Upper lobe of left lung (tissue), 6 donors: Measurements from ENCODE around the gene EPB41L4B. TPM values are rescaled to one million over a fixed set of nuclear protein-coding genes. Genes with fewer than 3 reads are reported as not detected.
"Not testable (repeated sequence)": the region's sequence is repeated elsewhere in the genome, so short reads cannot be mapped to it uniquely, and the experiment has no call there.

Source experiments
- ATAC-seq, 2 donors: fragments of 200-7000 bp; cut with Tn5 transposase; one replicate each; pipeline ENCODE4 v1.9.1; 2022; ENCODE audit warnings: mild to moderate bottlenecking in 2 of 2, moderate library complexity in 2 of 2; ENCODE audit not compliant: low FRiP score in 2 of 2
- DNase-seq, 2 donors: peaks; one replicate each; pipeline ENCODE4 v3.0.0-alpha.2; 2019 to 2020
- H3K27ac ChIP-seq, 4 donors: fragments of 200-600 bp; sonication (generic); one replicate each; pipeline ENCODE4 v1.5.1; 2016 to 2019
- H3K27me3 ChIP-seq, 4 donors: fragments of 200-600 bp; sonication (generic); one replicate each; pipeline ENCODE4 v1.5.1; 2017 to 2019
- H3K36me3 ChIP-seq, 4 donors: fragments of 200-600 bp; sonication (generic); one replicate each; pipeline ENCODE4 v1.5.1; 2016 to 2019
- H3K4me1 ChIP-seq, 4 donors: fragments of 200-600 bp; sonication (generic); one replicate each; pipeline ENCODE4 v1.5.1; 2018 to 2019
- H3K4me3 ChIP-seq, 4 donors: fragments of 200-600 bp; sonication (generic); one replicate each; pipeline ENCODE4 v1.5.1; 2017 to 2019; ENCODE audit warnings: mild to moderate bottlenecking in 2 of 4, moderate library complexity in 1 of 4
- H3K9me3 ChIP-seq, 4 donors: fragments of 200-600 bp; sonication (generic); one replicate each; pipeline ENCODE4 v1.5.1; 2018 to 2019
- CTCF ChIP-seq, 6 experiments: fragments of 450-650 bp in 4 of 6; fragments of 200-600 bp in 2 of 6; sonication (generic) in 2 of 6; IDR thresholded peaks; one replicate each; pipeline ENCODE4 v1.5.1; 2016 to 2019; ENCODE audit warnings: antibody characterized with exemption in 6 of 6
- EP300 ChIP-seq, 4 donors: sonication (generic); formaldehyde crosslinking; IDR thresholded peaks; one replicate each; pipeline ENCODE4 v1.5.1; 2017; ENCODE audit warnings: antibody characterized with exemption in 4 of 4, control low read depth in 2 of 4
- POLR2A ChIP-seq, 4 donors: fragments of 450-650 bp; IDR thresholded peaks; one replicate each; pipeline ENCODE4 v1.5.1; 2016 to 2017; ENCODE audit warnings: antibody characterized with exemption in 4 of 4, mild to moderate bottlenecking in 2 of 4
- POLR2AphosphoS5 ChIP-seq, 2 donors: sonication (generic); formaldehyde crosslinking; IDR thresholded peaks; one replicate each; pipeline ENCODE4 v1.5.1; 2017; ENCODE audit warnings: antibody characterized with exemption in 2 of 2
- WGBS, 2 donors: methylation state at CpG; one replicate each; pipeline ENCODE4 v1.1.5; 2017 to 2018; 5-methylcytosine and 5-hydroxymethylcytosine counted together
- total RNA-seq, 6 donors: library from RNA; depleted of rRNA in 4 of 6; stranded (reverse); fragments of >200 nt in 4 of 6; gene quantifications; one replicate each; pipeline versions ENCODE4 v1.1.0 to v1.2.1, GENCODE V29; 2016 to 2021
- donor health status: DM: no; HTN: no; CAD: no; lungs with moderate emphysema.
- donor health status: DM: no; HTN: yes; CAD: no; lungs with severe emphysema.

EPB41L4B gene
- total RNA-seq, 6 donors from 2014 or later = 8.3 to 28.0 (median 10.9) TPM

DNA sequence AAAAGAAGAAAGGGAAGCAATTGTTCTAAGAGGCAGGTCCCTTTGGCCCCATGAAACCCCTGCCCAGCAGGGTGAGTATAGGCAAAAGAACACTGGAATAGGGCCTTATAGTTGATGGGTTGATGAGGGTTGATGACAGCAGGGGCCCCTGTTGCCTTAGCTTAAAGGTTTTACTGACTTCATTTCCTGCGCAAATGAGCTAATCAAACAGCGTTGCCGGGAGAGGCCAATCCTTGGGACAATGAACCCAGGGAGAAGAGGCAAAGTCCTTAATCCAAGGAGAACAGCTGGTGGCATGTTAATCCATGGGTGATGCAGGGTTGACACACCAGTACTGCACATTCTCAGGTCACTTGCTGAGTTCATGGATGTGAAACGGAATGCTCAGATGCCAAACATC is 22.0 kb upstream of the EPB41L4B start:
- peak overlapping the region in 1 of 4 donors; percentile 52 for H3K27ac ChIP-seq
- H3K4me3 ChIP-seq = no peak overlapping the region
- H3K27me3 ChIP-seq = no peaks in the 10 kb centered on the region
- peaks cover 0 to 19% (median 0%) of the 10 kb centered on the region in 4 donors for H3K4me1 ChIP-seq
- no peaks in the 10 kb centered on the region for H3K9me3 ChIP-seq
- DNase-seq (no peak), ATAC-seq (no peak)
- 92 to 96% methylated on average over 4 of the region's 4 CpGs for WGBS, 2 donors
- no peaks in the 10 kb centered on the region for H3K36me3 ChIP-seq
- TF ChIP-seq POLR2AphosphoS5 (IDR thresholded peaks at IDR 0.05) (no peak), POLR2A (IDR thresholded peaks at IDR 0.05) (no peak), EP300 (IDR thresholded peaks at IDR 0.05) (no peak), CTCF (IDR thresholded peaks at IDR 0.05) (no peak)

DNA sequence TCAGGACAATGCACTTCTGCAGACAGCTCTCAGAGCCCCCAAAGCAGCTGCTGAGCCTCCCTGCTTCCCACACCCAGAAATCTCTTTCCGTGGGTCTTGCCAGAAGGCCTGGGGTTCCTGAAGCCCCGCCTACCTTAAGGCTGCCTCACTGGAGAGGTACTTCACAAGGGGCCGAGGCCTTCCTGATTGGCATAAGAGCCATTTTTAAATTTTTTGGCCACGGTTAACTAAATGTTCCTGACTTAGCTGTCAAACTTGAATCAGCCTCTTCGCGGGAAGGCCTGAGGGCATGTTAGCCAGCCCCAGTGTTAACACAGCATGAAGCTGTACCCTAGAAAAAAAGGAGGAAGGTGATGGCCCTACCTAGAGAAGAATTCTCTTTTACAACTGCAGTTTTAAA is 20.7 kb upstream of the EPB41L4B start:
- H3K27ac ChIP-seq = peak overlapping the region in 3 of 4 donors; percentile 17 to 52 (median 33)
- TF ChIP-seq POLR2AphosphoS5 (IDR thresholded peaks at IDR 0.05) (peak in 1 of 2 donors; percentile 16), EP300 (IDR thresholded peaks at IDR 0.05) (peak in 1 of 4 donors; percentile 8), CTCF (IDR thresholded peaks at IDR 0.05) (no peak), POLR2A (IDR thresholded peaks at IDR 0.05) (no peak)
- no peaks in the 10 kb centered on the region for H3K9me3 ChIP-seq
- H3K4me1 ChIP-seq = peaks cover 0 to 19% (median 0%) of the 10 kb centered on the region in 4 donors
- no peaks in the 10 kb centered on the region for H3K27me3 ChIP-seq
- H3K36me3 ChIP-seq = no peaks in the 10 kb centered on the region
- 44 to 60% methylated on average over 6 of the region's 6 CpGs for WGBS, 2 donors
- DNase-seq = peak in 1 of 2 donors; percentile 80
- no peak overlapping the region for H3K4me3 ChIP-seq
- peak in 1 of 2 donors; percentile 64 for ATAC-seq

- H3K9me3 ChIP-seq, ATAC-seq, H3K36me3 ChIP-seq, H3K27me3 ChIP-seq, H3K4me3 ChIP-seq: not testable (repeated sequence)
- peak overlapping the region in 2 of 4 donors; percentile 17 to 50 for H3K27ac ChIP-seq
- H3K4me1 ChIP-seq = peaks cover 0 to 16% (median 0%) of the 10 kb centered on the region in 4 donors
- peak in 1 of 2 donors; percentile 35 for DNase-seq
- WGBS, 2 donors = 65 to 66% methylated on average over 7 of the region's 7 CpGs
Observed at GRCh38 chr9:109340979-109341378, 20.1 kb upstream of the EPB41L4B start.

DNA sequence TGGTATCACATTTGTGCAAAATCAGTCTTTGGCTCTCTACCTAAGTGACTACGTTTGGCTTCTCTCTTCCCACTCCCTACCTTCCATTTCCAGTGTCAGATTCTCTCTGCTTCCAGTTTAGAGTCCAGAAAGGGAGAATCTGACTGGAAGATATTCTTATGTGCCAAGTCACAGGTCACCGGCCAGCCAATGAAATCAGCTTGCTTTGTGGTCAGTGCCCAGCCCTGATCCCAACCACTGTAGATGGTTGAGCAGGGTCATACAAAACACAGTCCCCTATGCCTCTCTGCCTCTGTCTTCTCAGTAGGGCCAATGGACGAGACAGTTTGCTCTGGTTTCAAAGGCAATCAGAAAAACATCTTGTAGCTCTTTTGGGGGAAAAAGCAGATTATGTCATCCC is 15.6 kb upstream of the EPB41L4B start:
- no peak for ATAC-seq
- TF ChIP-seq POLR2AphosphoS5 (IDR thresholded peaks at IDR 0.05) (no peak), POLR2A (IDR thresholded peaks at IDR 0.05) (no peak), EP300 (IDR thresholded peaks at IDR 0.05) (no peak), CTCF (IDR thresholded peaks at IDR 0.05) (no peak)
- WGBS, 2 donors = 74 to 91% methylated on average over 2 to 3 of the region's 3 CpGs
- H3K36me3 ChIP-seq = no peaks in the 10 kb centered on the region
- DNase-seq = no peak
- no peak overlapping the region for H3K27ac ChIP-seq
- H3K27me3 ChIP-seq = no peaks in the 10 kb centered on the region
- no peak overlapping the region for H3K4me3 ChIP-seq
- peaks cover 0 to 3% (median 0%) of the 10 kb centered on the region in 4 donors for H3K4me1 ChIP-seq
- no peaks in the 10 kb centered on the region for H3K9me3 ChIP-seq

- DNase-seq (no peak), ATAC-seq (no peak)
- WGBS, 2 donors = 68 to 77% methylated on average over 2 of the region's 2 CpGs
- no peak overlapping the region for H3K4me3 ChIP-seq
- no peaks in the 10 kb centered on the region for H3K27me3 ChIP-seq
- H3K9me3 ChIP-seq = no peaks in the 10 kb centered on the region
- no peak overlapping the region for H3K27ac ChIP-seq
- TF ChIP-seq POLR2AphosphoS5 (IDR thresholded peaks at IDR 0.05) (no peak), CTCF (IDR thresholded peaks at IDR 0.05) (no peak), EP300 (IDR thresholded peaks at IDR 0.05) (no peak), POLR2A (IDR thresholded peaks at IDR 0.05) (no peak)
- H3K36me3 ChIP-seq = no peaks in the 10 kb centered on the region
- peaks cover 0 to 7% (median 2%) of the 10 kb centered on the region in 4 donors for H3K4me1 ChIP-seq
Observed at GRCh38 chr9:109335929-109336328, 15.1 kb upstream of the EPB41L4B start.
